Measurements from ENCODE around the gene CXorf66.
A peak's percentile ranks its signal among the peaks of the same experiment; 100 is the strongest.
"Not testable (repeated sequence)": the region's sequence is repeated elsewhere in the genome, so short reads cannot be mapped to it uniquely, and the experiment has no call there.

The CXorf66 gene, protein sequence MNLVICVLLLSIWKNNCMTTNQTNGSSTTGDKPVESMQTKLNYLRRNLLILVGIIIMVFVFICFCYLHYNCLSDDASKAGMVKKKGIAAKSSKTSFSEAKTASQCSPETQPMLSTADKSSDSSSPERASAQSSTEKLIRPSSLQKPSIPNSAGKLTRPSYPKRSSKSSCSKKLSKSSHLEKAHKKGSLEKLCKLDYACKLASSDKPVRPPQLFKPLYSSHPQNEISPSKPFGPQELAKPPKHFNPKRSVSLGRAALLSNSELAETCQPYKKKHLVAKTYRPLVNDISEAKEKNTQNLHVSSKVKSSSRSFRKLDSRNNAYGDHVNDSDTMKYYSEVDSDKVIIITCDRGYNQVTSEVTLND

DNA sequence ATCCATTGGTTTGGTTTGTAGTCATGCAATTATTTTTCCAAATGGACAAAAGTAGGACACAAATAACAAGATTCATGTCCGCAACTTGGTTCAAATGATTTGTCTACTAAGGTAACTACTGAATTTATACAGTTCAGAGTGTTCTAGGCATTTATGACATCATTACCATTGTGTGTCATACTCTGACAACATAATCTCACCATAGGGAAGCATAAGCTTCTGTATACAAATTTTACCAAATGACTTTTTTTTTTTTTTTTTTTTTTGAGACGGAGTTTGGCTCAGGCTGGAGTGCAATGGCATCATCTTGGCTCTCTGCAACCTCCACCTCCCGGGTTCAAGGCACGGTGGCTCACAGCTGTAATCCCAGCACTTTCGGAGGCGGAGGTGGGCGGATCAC lies at the start of gene CXorf66:
CXorf66 (minus strand) TSS at position 101 of the 400 bp plus-strand sequence; CDS start at position 76, 25 bp downstream.
- TF ChIP-seq POLR2A (IDR thresholded peaks at IDR 0.05; ENCODE audit: low read length): no peak
- TF ChIP-seq GATA1 (IDR thresholded peaks at IDR 0.05; ENCODE audit: low read depth, low read length): no peak
- no peak for DNase-seq

DNA sequence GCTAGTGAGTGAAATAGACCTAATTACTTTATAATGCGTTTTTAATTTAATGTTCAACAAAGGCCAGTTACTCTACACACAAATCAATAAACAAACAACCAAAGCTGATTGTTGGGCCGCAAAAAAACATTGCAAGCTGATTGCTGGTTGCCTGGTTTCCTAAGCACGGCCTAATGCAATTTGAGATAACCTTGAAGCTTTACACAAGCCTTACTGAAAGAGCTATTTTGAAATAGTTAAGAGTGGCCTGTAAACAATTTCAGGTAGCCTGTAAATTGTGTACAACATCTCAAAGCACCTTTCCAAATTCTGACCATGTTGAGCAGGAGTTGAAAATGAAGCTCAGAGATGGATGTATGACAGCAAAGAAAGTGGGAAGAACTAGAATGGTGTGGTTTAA lies 17.5 kb upstream of the CXorf66 start:
- no peak for DNase-seq
- no peak for TF ChIP-seq GATA1 (IDR thresholded peaks at IDR 0.05; ENCODE audit: low read depth, low read length)
- no peak for TF ChIP-seq POLR2A (IDR thresholded peaks at IDR 0.05; ENCODE audit: low read length)

DNA sequence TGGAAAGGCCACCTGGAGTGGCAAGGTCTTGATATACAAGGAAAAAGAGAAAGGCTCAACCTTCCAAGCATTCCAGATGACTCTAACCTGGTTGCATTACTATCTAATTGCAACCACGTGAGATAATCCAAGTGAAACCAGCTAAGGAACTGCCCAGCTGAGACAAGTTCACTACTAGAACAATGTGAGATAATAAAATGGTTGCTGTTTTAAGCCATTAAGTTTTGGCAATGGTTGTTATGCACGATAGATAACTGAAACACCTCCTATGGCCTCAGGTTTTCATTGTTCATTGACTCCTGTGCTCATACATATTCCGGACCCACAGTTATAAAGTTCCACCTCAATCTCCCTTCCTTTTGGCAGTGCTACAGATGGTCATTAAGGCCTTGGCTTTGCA lies 9.2 kb upstream of the CXorf66 start:
- no peak for TF ChIP-seq GATA1 (IDR thresholded peaks at IDR 0.05; ENCODE audit: low read depth, low read length)
- TF ChIP-seq POLR2A (IDR thresholded peaks at IDR 0.05; ENCODE audit: low read length): no peak

DNA sequence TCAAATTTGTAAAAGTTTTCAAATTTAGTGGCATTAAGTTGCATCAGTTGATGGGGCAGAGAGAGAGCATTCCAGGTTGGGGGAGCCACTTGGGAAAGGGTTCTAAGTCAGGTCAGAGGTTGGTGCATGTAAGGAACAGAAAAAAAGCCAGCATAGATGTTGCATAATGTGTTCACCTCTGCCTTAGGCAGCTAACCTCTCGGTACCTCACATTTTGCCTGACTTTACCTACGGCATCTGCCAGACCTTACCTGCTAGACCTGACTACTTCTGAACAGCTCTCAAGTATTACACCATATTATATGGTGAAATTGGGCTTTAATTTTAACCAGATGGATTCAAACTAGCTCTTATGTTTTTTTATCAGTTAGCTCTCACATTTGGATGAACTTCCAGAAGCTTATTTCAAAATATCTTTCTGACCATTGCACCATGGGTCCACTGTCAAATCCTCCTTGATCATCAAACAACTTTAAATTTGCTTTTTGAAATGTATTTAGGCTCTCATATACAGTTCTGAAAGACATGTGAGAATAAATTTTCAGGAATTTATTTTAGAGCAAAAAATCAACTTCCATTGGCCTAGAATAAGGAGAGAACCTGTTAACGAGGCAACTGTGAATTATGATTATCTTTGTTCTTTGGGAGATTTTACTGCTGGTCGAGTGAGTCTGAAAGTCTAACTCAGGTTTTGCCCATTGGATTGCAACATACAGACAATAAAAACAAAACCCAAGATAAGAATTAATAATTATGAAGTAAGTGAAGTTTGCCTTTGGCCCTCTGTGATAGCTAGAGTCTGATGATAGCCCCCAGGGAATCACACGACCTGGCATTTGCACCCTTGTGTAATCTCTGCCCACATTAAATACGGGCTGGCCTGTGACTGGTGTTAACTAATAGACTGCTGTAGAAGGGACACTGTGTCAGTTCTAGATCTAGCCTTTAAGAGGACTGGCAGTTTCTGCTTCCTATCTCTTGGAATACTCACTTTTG lies 7.6 kb upstream of the CXorf66 start:
- no peak for DNase-seq
- TF ChIP-seq GATA1 (IDR thresholded peaks at IDR 0.05; ENCODE audit: low read depth, low read length): no peak
- TF ChIP-seq POLR2A (IDR thresholded peaks at IDR 0.05; ENCODE audit: low read length): no peak

More for the DNA sequence above, 9.2 kb upstream of the CXorf66 start:
- no peak for DNase-seq

DNA sequence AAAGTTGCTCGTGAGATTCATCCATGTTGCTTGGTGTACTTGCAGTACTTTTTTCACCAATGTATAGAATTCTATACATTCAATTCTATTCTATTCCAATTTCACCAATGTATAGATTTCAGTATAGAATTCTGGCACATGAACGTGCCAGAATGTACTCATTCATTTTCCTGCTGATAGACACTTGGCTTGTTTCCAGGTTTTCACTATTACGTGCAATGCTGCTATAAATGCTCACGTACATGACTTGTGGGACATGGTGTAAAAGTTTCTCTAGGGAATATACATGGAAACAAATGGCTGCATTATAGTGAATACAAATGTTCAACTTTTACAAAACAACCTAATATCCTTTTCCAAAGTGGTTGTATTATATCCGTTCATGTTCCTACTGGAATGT lies 6.8 kb upstream of the CXorf66 start:
- no peak for DNase-seq
- TF ChIP-seq POLR2A (IDR thresholded peaks at IDR 0.05; ENCODE audit: low read length): no peak
- no peak for TF ChIP-seq GATA1 (IDR thresholded peaks at IDR 0.05; ENCODE audit: low read depth, low read length)

DNA sequence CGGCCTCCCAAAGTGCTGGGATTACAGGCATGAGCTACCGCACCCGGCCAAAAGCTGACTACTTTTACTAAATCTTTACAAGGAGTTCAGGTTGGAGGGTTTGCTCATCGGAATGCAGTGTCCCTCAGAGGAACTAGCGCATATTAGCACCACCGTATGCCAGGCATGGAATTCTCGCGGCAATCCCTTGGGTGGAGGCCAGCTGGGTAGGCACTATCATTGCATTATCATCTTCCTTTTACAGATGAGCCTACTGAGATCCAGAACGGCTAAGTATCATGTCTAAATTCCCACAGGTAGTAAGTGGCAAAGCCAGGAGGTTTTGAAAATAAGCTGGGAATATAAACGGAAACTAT lies 6.1 kb upstream of the CXorf66 start:
- no peak for TF ChIP-seq GATA1 (IDR thresholded peaks at IDR 0.05; ENCODE audit: low read depth, low read length)
- TF ChIP-seq POLR2A (IDR thresholded peaks at IDR 0.05; ENCODE audit: low read length): no peak
- DNase-seq: no peak

DNA sequence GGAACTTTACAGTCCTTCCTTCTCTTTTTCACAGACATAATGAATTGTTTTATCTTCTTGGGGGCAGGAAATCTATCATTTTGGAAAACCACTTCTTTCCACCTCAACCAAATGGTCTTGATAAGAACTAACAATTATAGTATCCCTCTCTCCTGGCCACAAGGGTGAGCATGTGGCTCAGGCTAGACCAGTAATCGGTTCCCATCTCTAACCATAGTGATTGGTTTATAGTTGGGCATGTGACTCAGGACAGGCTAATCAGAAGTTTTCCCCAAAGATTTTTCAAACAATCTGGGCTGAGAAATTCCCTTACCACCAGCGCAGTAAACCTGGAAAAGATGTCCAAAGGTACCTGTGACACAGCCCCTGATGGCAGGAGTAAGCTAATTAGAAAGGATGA lies 4.0 kb upstream of the CXorf66 start:
- no peak for DNase-seq
- no peak for TF ChIP-seq POLR2A (IDR thresholded peaks at IDR 0.05; ENCODE audit: low read length)
- TF ChIP-seq GATA1 (IDR thresholded peaks at IDR 0.05; ENCODE audit: low read depth, low read length): no peak

DNA sequence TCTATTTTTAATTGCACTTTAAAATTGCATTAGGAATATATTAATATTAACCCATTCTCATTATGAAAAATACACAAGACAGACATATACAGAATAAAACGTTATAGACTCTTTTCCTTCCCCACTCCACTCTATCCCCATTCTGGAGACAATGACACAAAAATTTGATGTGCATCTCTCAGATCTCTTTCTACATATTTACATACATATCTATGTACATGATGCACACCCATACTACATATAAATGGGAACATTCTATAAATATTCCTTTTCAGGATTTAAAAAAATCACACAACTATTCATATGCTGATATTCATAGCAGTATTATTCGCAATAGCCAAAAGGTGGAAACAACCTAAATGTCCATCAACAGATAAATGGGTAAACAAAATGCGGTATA lies 2.4 kb upstream of the CXorf66 start:
- TF ChIP-seq POLR2A (IDR thresholded peaks at IDR 0.05; ENCODE audit: low read length) (no peak), GATA1 (IDR thresholded peaks at IDR 0.05; ENCODE audit: low read depth, low read length) (no peak)
- DNase-seq: no peak

DNA sequence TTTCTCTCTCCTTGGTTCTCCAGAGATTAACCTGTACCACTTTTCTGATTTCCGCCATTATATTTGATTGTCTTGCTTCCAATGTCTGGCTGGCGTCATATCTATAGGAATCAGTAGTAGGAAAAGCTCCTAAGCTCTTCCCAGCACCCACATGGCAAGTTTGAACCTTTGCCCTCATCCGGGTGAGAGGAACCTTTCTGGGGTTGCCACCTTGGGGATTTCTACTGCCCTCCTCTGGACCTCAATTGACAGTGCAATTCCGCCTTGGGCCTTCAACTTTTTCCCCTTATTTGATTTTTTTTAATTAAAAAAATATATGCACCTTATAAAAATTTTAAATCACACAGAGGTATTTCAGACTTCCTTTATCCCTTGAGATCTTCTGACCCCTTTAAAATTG lies 2.0 kb upstream of the CXorf66 start:
- TF ChIP-seq POLR2A (IDR thresholded peaks at IDR 0.05; ENCODE audit: low read length): no peak
- no peak for TF ChIP-seq GATA1 (IDR thresholded peaks at IDR 0.05; ENCODE audit: low read depth, low read length)

DNA sequence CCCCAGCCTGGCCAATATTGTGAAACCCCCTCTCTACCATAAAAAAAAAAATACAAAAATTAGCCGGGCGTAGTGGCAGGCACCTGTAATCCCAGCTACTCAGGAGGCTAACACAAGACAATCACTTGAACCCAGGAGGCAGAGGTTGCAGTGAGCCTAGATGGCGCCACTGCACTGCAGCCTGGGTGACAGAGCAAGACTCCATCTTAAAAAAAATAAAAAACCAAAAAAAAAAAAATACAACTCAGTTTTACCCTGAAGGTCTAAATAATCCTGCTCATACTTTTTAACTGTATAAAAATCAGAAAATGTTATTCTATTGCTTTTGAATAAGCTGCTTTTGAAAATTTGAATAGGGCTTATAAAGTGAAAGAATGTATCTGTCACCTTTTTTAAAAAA lies 838 bp upstream of the CXorf66 start:
- peak; percentile 0 for DNase-seq

More for the DNA sequence above, 2.0 kb upstream of the CXorf66 start:
- DNase-seq: peak; percentile 0 to 1

DNA sequence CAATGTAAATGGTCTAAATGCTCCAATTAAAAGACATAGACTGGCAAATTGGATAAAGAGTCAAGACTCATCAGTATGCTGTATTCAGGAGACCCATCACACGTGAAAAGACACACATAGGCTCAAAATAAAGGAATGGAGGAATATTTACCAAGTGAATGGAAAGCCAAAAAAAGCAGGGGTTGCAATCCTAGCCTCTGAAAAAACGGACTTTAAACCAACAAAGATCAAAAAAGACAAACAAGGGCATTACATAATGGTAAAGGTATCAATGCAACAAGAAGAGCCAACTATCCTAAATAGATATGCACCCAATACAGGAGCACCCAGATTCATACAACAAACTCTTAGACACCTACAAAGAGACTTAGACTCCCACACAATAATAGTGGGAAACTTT lies 4.2 kb downstream of the CXorf66 start:
- not testable (repeated sequence) for DNase-seq

DNA sequence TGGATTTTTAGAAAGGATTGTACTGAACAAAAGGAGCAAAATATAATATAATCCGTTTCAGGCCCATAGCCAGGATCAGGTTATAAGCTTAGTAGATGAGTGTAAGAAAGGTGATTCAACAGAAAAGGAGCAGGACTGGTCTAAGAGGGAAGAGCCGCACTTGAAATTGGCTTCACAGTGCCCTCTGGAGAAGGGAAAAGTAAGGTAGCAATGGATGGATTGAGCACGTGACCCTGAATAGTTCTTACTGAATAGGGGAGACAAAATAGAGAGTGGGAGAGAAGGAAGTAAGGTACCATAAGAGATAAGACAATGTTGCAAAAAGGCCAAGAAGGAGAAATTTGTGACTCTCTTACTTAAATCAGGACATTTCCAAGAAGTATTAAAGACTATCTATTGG lies 15.6 kb downstream of the CXorf66 start:
- DNase-seq: no peak
- TF ChIP-seq GATA1 (IDR thresholded peaks at IDR 0.05; ENCODE audit: low read depth, low read length): no peak
- TF ChIP-seq POLR2A (IDR thresholded peaks at IDR 0.05; ENCODE audit: low read length): no peak

DNA sequence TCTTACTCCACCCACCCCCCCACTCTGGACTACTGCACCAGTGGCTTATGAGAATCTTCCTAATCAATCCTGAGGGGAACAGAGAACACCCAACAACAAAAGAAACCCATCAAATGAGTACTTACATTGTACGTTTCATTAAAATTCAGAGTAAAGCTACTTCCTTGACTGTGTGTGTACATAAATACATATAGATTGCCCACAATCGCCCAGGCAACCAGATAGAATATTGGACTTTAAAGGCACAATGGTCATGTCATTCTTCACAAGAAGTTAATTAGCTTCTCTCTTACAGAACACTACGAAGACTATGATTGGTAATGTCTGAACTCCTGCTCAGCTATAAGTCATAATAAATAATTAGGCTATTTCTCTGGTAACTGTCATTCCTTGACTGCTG lies 20.2 kb downstream of the CXorf66 start:
- TF ChIP-seq GATA1 (IDR thresholded peaks at IDR 0.05; ENCODE audit: low read depth, low read length) (no peak), POLR2A (IDR thresholded peaks at IDR 0.05; ENCODE audit: low read length) (no peak)

DNA sequence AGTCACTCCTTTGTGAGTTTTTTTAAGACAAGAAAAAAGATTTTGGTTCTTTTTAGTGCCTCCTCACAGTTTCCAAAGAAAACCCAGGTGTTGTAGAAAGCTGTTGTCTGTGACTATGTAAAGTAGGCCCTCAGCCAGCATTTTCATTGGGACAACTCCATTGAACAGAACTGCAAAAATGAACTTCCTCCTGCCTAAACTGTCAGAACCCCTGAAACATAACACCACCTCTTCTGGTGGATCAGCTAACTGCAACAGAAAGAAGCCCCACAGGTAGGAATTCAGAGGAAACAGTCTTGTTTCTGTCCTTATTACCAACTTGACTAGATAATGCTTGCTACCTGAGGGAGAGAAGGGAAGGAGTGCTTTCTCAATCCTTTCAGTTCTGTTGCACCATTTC lies 29.1 kb downstream of the CXorf66 start:
- peak in 1 of 2 experiments; percentile 0 for DNase-seq
- TF ChIP-seq POLR2A (IDR thresholded peaks at IDR 0.05; ENCODE audit: low read length) (no peak), GATA1 (IDR thresholded peaks at IDR 0.05; ENCODE audit: low read depth, low read length) (no peak)

More for the DNA sequence above, 20.2 kb downstream of the CXorf66 start:
- DNase-seq: no peak

DNA sequence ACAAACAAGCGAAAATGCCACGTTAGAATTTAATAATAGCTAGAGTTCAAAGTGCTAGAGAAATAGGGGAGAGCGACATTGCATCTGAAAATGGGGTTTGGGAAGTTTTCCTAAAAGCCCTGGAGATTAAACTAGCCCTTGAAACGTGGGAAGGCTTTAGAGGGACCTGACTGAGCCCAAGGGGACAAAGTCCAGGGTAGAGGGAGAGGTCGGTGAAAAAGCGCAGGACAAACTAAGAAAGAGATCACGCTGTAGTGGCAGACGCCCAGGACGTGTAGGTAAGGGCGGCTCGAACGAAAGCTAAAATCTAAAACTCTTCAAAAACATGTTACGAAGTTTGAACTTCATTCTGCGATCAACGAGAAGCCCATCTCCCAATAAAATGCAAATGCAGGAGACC lies 31.4 kb downstream of the CXorf66 start:
- TF ChIP-seq GATA1 (IDR thresholded peaks at IDR 0.05; ENCODE audit: low read depth, low read length) (no peak), POLR2A (IDR thresholded peaks at IDR 0.05; ENCODE audit: low read length) (no peak)
- no peak for DNase-seq

Measured in erythroblast (primary cell).